Measurements from ENCODE around the gene FAM107B. TPM values are rescaled to one million over a fixed set of nuclear protein-coding genes. Genes with fewer than 3 reads are reported as not detected.
A peak's percentile ranks its signal among the peaks of the same experiment; 100 is the strongest.

Gene FAM107B
- total RNA-seq, 1 experiment from 2014 or later = 24.5 TPM

DNA sequence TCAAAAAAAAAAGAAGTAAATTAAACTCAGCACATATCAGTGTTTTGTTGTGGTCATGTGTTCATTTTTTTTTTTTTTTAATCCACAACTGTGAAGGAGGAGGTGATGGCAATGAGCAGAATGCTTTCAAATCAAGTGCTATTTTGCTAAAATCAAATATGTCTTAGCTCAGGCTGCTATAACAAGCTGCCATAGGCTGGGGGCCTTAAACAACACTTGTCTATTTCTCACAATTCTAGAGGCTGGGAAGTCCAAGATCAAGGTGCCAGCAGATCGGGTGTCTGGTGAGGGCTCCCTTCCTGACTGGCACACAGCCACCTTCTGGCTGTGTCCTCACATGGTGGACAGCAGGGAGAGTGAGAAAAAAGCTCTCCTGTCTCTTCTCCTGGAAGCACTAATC lies 203.9 kb downstream of the FAM107B start:
- H3K79me1 ChIP-seq (ENCODE audit: insufficient read depth, low read depth, low read length, poor library complexity, severe bottlenecking) = no peaks in the 10 kb centered on the region
- no peak overlapping the region for H3K4ac ChIP-seq (ENCODE audit: low read depth, low read length)
- H3K4me3 Mint-ChIP-seq = no peak overlapping the region
- no peak overlapping the region for H2AK5ac ChIP-seq (ENCODE audit: insufficient read length, low read length)
- H3K4me1 Mint-ChIP-seq = peaks cover 13 to 15% of the 10 kb centered on the region in 2 experiments
- no peak overlapping the region for H2BK15ac ChIP-seq (ENCODE audit: low read depth, low read length)
- H3K9ac ChIP-seq (ENCODE audit: extremely low read depth, insufficient read length, low read length) = no peak overlapping the region
- DNase-seq = no peak
- H2BK20ac ChIP-seq (ENCODE audit: low read depth, low read length, poor library complexity, severe bottlenecking) = no peak overlapping the region
- H3K18ac ChIP-seq (ENCODE audit: insufficient read length, low read depth, low read length) = no peak overlapping the region
- H4K8ac ChIP-seq (replicated peaks; ENCODE audit: insufficient read length, low read depth, low read length) = no peak overlapping the region
- no peaks in the 10 kb centered on the region for H3K23me2 ChIP-seq (ENCODE audit: insufficient read length, low read depth, low read length, poor library complexity, severe bottlenecking)
- H3K4me1 ChIP-seq (ENCODE audit: insufficient read depth, low read length) = 0 out of 2 replicates have a peak, but pooled peaks cover 2% of the 10 kb centered on the region
- no peak overlapping the region for H3K23ac ChIP-seq (ENCODE audit: insufficient read length, low read depth, low read length)
- no peak overlapping the region for H3K27ac ChIP-seq (ENCODE audit: insufficient read length, low read depth, low read length)
- H3K56ac ChIP-seq (ENCODE audit: insufficient read length, low read depth, low read length) = no peak overlapping the region
- TF ChIP-seq, protein P1, sequence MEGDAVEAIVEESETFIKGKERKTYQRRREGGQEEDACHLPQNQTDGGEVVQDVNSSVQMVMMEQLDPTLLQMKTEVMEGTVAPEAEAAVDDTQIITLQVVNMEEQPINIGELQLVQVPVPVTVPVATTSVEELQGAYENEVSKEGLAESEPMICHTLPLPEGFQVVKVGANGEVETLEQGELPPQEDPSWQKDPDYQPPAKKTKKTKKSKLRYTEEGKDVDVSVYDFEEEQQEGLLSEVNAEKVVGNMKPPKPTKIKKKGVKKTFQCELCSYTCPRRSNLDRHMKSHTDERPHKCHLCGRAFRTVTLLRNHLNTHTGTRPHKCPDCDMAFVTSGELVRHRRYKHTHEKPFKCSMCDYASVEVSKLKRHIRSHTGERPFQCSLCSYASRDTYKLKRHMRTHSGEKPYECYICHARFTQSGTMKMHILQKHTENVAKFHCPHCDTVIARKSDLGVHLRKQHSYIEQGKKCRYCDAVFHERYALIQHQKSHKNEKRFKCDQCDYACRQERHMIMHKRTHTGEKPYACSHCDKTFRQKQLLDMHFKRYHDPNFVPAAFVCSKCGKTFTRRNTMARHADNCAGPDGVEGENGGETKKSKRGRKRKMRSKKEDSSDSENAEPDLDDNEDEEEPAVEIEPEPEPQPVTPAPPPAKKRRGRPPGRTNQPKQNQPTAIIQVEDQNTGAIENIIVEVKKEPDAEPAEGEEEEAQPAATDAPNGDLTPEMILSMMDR (conservative IDR thresholded peaks at IDR 0.05) = no peak
- H4K20me1 ChIP-seq (ENCODE audit: control insufficient read depth, insufficient read depth, insufficient read length) = no peaks in the 10 kb centered on the region
- H3K9me3 Mint-ChIP-seq = peaks cover 11 to 14% of the 10 kb centered on the region in 2 experiments
- H2AFZ ChIP-seq (ENCODE audit: low read length) = no peak overlapping the region
- no peaks in the 10 kb centered on the region for H3K27me3 Mint-ChIP-seq (ENCODE audit: low read depth)
- H3K27me3 ChIP-seq (ENCODE audit: insufficient read depth, low read length) = no peaks in the 10 kb centered on the region
- no peak overlapping the region for H4K91ac ChIP-seq (ENCODE audit: insufficient read length, low read depth, low read length)
- H3K9me3 ChIP-seq (ENCODE audit: control insufficient read depth, low read depth, low read length) = peaks cover 3% of the 10 kb centered on the region
- peaks cover 5% of the 10 kb centered on the region; the same call in 1 of the 2 replicates for H3K79me2 ChIP-seq (ENCODE audit: insufficient read depth, low read length)
- no peak overlapping the region for H3T11ph ChIP-seq (ENCODE audit: low read length)
- H3K36me3 Mint-ChIP-seq (ENCODE audit: insufficient read depth in 1 of 3, low read depth in 3 of 3) = peaks cover 21 to 28% (median 22%) of the 10 kb centered on the region in 3 experiments
- H3K27ac Mint-ChIP-seq = peak overlapping the region in 1 of 3 experiments; percentile 70; a peak in 1 of 7 replicates
- no peak overlapping the region for H4K5ac ChIP-seq (ENCODE audit: insufficient read length, low read depth, low read length)
- no peak overlapping the region for H3K4me2 ChIP-seq (ENCODE audit: insufficient read depth, insufficient read length, low read length)
- H2BK12ac ChIP-seq (ENCODE audit: insufficient read length, low read depth, low read length) = no peak overlapping the region
- no peak overlapping the region for H3K14ac ChIP-seq (ENCODE audit: insufficient read depth, low read length)
- H2BK5ac ChIP-seq (ENCODE audit: insufficient read length, low read length) = no peak overlapping the region
- H2BK120ac ChIP-seq (ENCODE audit: low read depth, low read length, poor library complexity, severe bottlenecking) = no peak overlapping the region
- no CpG with 5 or more reads among the region's 1 CpG for WGBS (ENCODE audit: extremely low coverage, insufficient read length, low lambda C conversion rate)

Measured in H9 (cell line).